ENCODE data around the gene DUSP9.

GRCh38 chrX:153685156-153685536 lies 38.1 kb downstream of the DUSP9 start:
- no peak for TF ChIP-seq MYC (IDR thresholded peaks at IDR 0.05; ENCODE audit: low read depth, low read length)
- TF ChIP-seq POLR2A (IDR thresholded peaks at IDR 0.05; ENCODE audit: extremely low read depth, insufficient read length), result no peak
- TF ChIP-seq CTCF (IDR thresholded peaks at IDR 0.05; ENCODE audit: low read depth, low read length), result no peak

Measured in NB4 (cell line).